ENCODE measurements around the gene HAND1. TPM values are rescaled to one million over a fixed set of nuclear protein-coding genes. Genes with fewer than 3 reads are reported as not detected.
A peak's percentile ranks its signal among the peaks of the same experiment; 100 is the strongest.

The HAND1 gene
- total RNA-seq, 1 experiment from 2014 or later, result 0.69 TPM

- no peak for DNase-seq (ENCODE audit: low read depth)
Observed at GRCh38 chr5:154479160-154479943, 1.3 kb upstream of the HAND1 start.

GRCh38 chr5:154478752-154479159 is 729 bp upstream of the HAND1 start:
- DNase-seq (ENCODE audit: low read depth), result peak; percentile 53

- peak; percentile 54 for DNase-seq (ENCODE audit: low read depth)
Observed at GRCh38 chr5:154477382-154478223, 424 bp downstream of the HAND1 start.

GRCh38 chr5:154476354-154477205 is 1.4 kb downstream of the HAND1 start:
- DNase-seq (ENCODE audit: low read depth), result no peak

GRCh38 chr5:154475591-154476353 is 2.3 kb downstream of the HAND1 start:
- no peak for DNase-seq (ENCODE audit: low read depth)

- no peak for DNase-seq (ENCODE audit: low read depth)
Observed at GRCh38 chr5:154474396-154475334, 3.4 kb downstream of the HAND1 start.

GRCh38 chr5:154473581-154474283 is 4.3 kb downstream of the HAND1 start:
- DNase-seq (ENCODE audit: low read depth), result no peak

GRCh38 chr5:154472871-154473580 is 5.0 kb downstream of the HAND1 start:
- DNase-seq (ENCODE audit: low read depth), result no peak

GRCh38 chr5:154470947-154471870 is 6.8 kb downstream of the HAND1 start:
- no peak for DNase-seq (ENCODE audit: low read depth)

GRCh38 chr5:154470137-154470536 is 7.9 kb downstream of the HAND1 start:
- no peak for DNase-seq (ENCODE audit: low read depth)

GRCh38 chr5:154467655-154468354 is 10.2 kb downstream of the HAND1 start:
- DNase-seq (ENCODE audit: low read depth), result peak; percentile 78

GRCh38 chr5:154466671-154467070 is 11.4 kb downstream of the HAND1 start:
- DNase-seq (ENCODE audit: low read depth), result no peak

GRCh38 chr5:154466147-154466546 is 11.9 kb downstream of the HAND1 start:
- DNase-seq (ENCODE audit: low read depth), result no peak

GRCh38 chr5:154465169-154465568 is 12.9 kb downstream of the HAND1 start:
- no peak for DNase-seq (ENCODE audit: low read depth)

- no peak for DNase-seq (ENCODE audit: low read depth)
Observed at GRCh38 chr5:154464438-154464837, 13.6 kb downstream of the HAND1 start.

- DNase-seq (ENCODE audit: low read depth), result no peak
Observed at GRCh38 chr5:154461531-154461930, 16.5 kb downstream of the HAND1 start.

- no peak for DNase-seq (ENCODE audit: low read depth)
Observed at GRCh38 chr5:154460172-154460571, 17.9 kb downstream of the HAND1 start.
